NCI-H748 (cell line): Measurements from ENCODE around the gene FIGLA.

Experiments
- DNase-seq: peaks from one replicate; lab custom pipeline; 2025; ENCODE audit not compliant: unreplicated experiment; lab: John Stamatoyannopoulos, UW

Gene FIGLA

GRCh38 chr2:70776266-70776665 lies 14.2 kb downstream of the FIGLA start:
- DNase-seq: no peak

GRCh38 chr2:70775141-70775540 lies 15.3 kb downstream of the FIGLA start:
- no peak for DNase-seq

GRCh38 chr2:70772486-70773155 lies 17.8 kb downstream of the FIGLA start:
- DNase-seq: no peak

GRCh38 chr2:70771446-70771845 lies 19.0 kb downstream of the FIGLA start:
- no peak for DNase-seq

GRCh38 chr2:70769450-70769849 lies 21.0 kb downstream of the FIGLA start:
- DNase-seq: no peak

- DNase-seq: no peak
Measured at GRCh38 chr2:70768590-70769085, 21.8 kb downstream of the FIGLA start.

- peak; percentile 80 for DNase-seq
Measured at GRCh38 chr2:70767699-70768589, 22.5 kb downstream of the FIGLA start, which contains the start of gene ADD2. ADD2 (minus strand) TSS chr2:70768200; CDS start chr2:70706408, 61,792 bp downstream.

- DNase-seq: peak; percentile 83
Measured at GRCh38 chr2:70767079-70767698, 23.3 kb downstream of the FIGLA start.

GRCh38 chr2:70766357-70767078 lies 23.9 kb downstream of the FIGLA start:
- peak; percentile 30 for DNase-seq

- no peak for DNase-seq
Measured at GRCh38 chr2:70765507-70765906, 24.9 kb downstream of the FIGLA start.

- DNase-seq: no peak
Measured at GRCh38 chr2:70759446-70759845, 31.0 kb downstream of the FIGLA start.

GRCh38 chr2:70757966-70758365 lies 32.5 kb downstream of the FIGLA start:
- no peak for DNase-seq

- DNase-seq: no peak
Measured at GRCh38 chr2:70757360-70757759, 33.1 kb downstream of the FIGLA start.

GRCh38 chr2:70756128-70756527 lies 34.3 kb downstream of the FIGLA start:
- no peak for DNase-seq

GRCh38 chr2:70753902-70754301 lies 36.5 kb downstream of the FIGLA start:
- DNase-seq: peak; percentile 37

- no peak for DNase-seq
Measured at GRCh38 chr2:70753031-70753430, 37.4 kb downstream of the FIGLA start.

- DNase-seq: no peak
Measured at GRCh38 chr2:70752396-70752795, 38.0 kb downstream of the FIGLA start.

- no peak for DNase-seq
Measured at GRCh38 chr2:70751881-70752280, 38.6 kb downstream of the FIGLA start.

- no peak for DNase-seq
Measured at GRCh38 chr2:70750320-70750719, 40.1 kb downstream of the FIGLA start.

- DNase-seq: no peak
Measured at GRCh38 chr2:70748002-70748784, 42.2 kb downstream of the FIGLA start.
